Prostate gland (tissue), 2 donors: ENCODE results near the gene RBFOX1.

Source experiments
- POLR2A ChIP-seq: fragments of 450-650 bp; IDR thresholded peaks from one replicate; pipeline ENCODE4 v1.6.1; 2016; ENCODE audit warnings: antibody characterized with exemption, mild to moderate bottlenecking
- TF ChIP-seq, protein P1 (sequence below), 4 experiments: fragments of 200-600 bp in 2 of 4; fragments of 450-650 bp in 2 of 4; sonication (generic) in 2 of 4; IDR thresholded peaks; 1 replicate in 3 of 4; 2 replicates in 1 of 4; pipeline ENCODE4 v1.5.1; 2016 to 2019; ENCODE audit warnings: antibody characterized with exemption in 4 of 4, mild to moderate bottlenecking in 2 of 4, moderate library complexity in 2 of 4

DNA sequence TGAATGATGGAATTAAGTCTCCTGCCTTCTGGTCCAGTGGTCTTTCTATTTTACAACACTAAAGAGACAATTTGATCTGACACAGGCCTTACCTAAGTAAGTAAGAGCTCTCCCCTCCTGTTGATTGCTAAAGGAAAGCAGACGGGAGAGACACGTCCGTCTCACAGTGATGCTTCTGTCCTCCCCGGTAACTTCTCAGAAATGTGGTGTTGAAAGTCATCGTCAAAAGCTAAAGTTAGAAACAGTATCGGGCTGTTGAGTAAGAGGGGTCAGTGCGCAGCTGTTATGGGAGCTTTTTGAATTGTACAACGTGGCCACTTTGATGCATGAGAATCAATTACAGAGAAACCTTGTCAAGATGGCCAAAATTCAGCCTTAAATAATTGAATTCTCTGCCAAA, 1.9 kb upstream of the RBFOX1 start:
- TF ChIP-seq POLR2A = no peak
- TF ChIP-seq, protein P1, sequence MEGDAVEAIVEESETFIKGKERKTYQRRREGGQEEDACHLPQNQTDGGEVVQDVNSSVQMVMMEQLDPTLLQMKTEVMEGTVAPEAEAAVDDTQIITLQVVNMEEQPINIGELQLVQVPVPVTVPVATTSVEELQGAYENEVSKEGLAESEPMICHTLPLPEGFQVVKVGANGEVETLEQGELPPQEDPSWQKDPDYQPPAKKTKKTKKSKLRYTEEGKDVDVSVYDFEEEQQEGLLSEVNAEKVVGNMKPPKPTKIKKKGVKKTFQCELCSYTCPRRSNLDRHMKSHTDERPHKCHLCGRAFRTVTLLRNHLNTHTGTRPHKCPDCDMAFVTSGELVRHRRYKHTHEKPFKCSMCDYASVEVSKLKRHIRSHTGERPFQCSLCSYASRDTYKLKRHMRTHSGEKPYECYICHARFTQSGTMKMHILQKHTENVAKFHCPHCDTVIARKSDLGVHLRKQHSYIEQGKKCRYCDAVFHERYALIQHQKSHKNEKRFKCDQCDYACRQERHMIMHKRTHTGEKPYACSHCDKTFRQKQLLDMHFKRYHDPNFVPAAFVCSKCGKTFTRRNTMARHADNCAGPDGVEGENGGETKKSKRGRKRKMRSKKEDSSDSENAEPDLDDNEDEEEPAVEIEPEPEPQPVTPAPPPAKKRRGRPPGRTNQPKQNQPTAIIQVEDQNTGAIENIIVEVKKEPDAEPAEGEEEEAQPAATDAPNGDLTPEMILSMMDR (IDR thresholded peaks at IDR 0.05) = no peak
